ENCODE measurements around the gene SCFD2. TPM values are rescaled to one million over a fixed set of nuclear protein-coding genes. Genes with fewer than 3 reads are reported as not detected.

Gene SCFD2
- total and polyA plus RNA-seq, 9 donors = 5.1 to 42.1 (median 13.5) TPM

- Histone ChIP-seq H3K27ac (no peak overlapping the region), H3K4me3 (no peak overlapping the region), H3K36me3 (no peaks in the 10 kb centered on the region), H3K4me1 (ENCODE audit: insufficient read depth) (peaks cover 1% of the 10 kb centered on the region), H3K27me3 (no peaks in the 10 kb centered on the region), H3K9me3 (no peaks in the 10 kb centered on the region)
- 42 to 69% (median 52%) methylated on average over 2 of the region's 2 CpGs for WGBS, 3 donors
- TF ChIP-seq CTCF (IDR thresholded peaks at IDR 0.05) (no peak), POLR2A (IDR thresholded peaks at IDR 0.05) (no peak), EP300 (IDR thresholded peaks at IDR 0.05) (no peak)
- intact Hi-C loops (cut with DNase I) = loop anchor here in 1 of 4 donors (10.0 kb wide), 1 partner anchor 877 kb away; no protein-coding TSS in a partner anchor
- DNase-seq = no peak
These were observed 1.9 kb upstream of the SCFD2 start for GRCh38 chr4:53367721-53368120.

GRCh38 chr4:53366301-53366716, 448 bp upstream of the SCFD2 start:
- intact Hi-C loops (cut with DNase I) = loop anchor here in 1 of 4 donors (10.0 kb wide), 1 partner anchor 878 kb away; no protein-coding TSS in a partner anchor
- TF ChIP-seq EP300 (IDR thresholded peaks at IDR 0.05) = no peak
- no peak for TF ChIP-seq CTCF (IDR thresholded peaks at IDR 0.05)
- TF ChIP-seq POLR2A (IDR thresholded peaks at IDR 0.05) = no peak
- H3K4me1 ChIP-seq (ENCODE audit: insufficient read depth) = peaks cover 1% of the 10 kb centered on the region
- peak overlapping the region in 1 of 2 donors; percentile 34 for H3K27ac ChIP-seq
- H3K4me3 ChIP-seq = peak overlapping the region; percentile 64
- DNase-seq = no peak
- H3K36me3 ChIP-seq = no peaks in the 10 kb centered on the region
- no peaks in the 10 kb centered on the region for H3K9me3 ChIP-seq
- H3K27me3 ChIP-seq = no peaks in the 10 kb centered on the region
- 9 to 14% (median 14%) methylated on average over 8 of the region's 8 CpGs for WGBS, 3 donors

- TF ChIP-seq POLR2A (IDR thresholded peaks at IDR 0.05) (no peak), CTCF (IDR thresholded peaks at IDR 0.05) (no peak), EP300 (IDR thresholded peaks at IDR 0.05) (no peak)
- intact Hi-C loops (cut with DNase I) = loop anchor here in 1 of 4 donors (10.0 kb wide), 1 partner anchor 880 kb away; no protein-coding TSS in a partner anchor
- Histone ChIP-seq H3K27me3 (no peaks in the 10 kb centered on the region), H3K36me3 (no peaks in the 10 kb centered on the region), H3K4me1 (ENCODE audit: insufficient read depth) (peaks cover 3% of the 10 kb centered on the region), H3K27ac (no peak overlapping the region), H3K9me3 (no peaks in the 10 kb centered on the region), H3K4me3 (peak overlapping the region; percentile 64)
- WGBS, 3 donors = 0 to 1% (median 0%) methylated on average over 8 of the region's 8 CpGs
- DNase-seq = no peak
These were observed 758 bp downstream of the SCFD2 start for GRCh38 chr4:53365121-53365485.

- H3K4me1 ChIP-seq (ENCODE audit: insufficient read depth) = peaks cover 3% of the 10 kb centered on the region
- H3K4me3 ChIP-seq = peak overlapping the region; percentile 64
- H3K27me3 ChIP-seq = no peaks in the 10 kb centered on the region
- H3K27ac ChIP-seq = no peak overlapping the region
- H3K36me3 ChIP-seq = no peaks in the 10 kb centered on the region
- intact Hi-C loops (cut with DNase I) = loop anchor here in 1 of 4 donors (10.0 kb wide), 1 partner anchor 880 kb away; no protein-coding TSS in a partner anchor
- no peak for DNase-seq
- no peaks in the 10 kb centered on the region for H3K9me3 ChIP-seq
- WGBS, 3 donors = 23 to 43% (median 32%) methylated on average over 3 of the region's 3 CpGs
- TF ChIP-seq EP300 (IDR thresholded peaks at IDR 0.05) (no peak), POLR2A (IDR thresholded peaks at IDR 0.05) (no peak), CTCF (IDR thresholded peaks at IDR 0.05) (no peak)
These were observed 1.2 kb downstream of the SCFD2 start for GRCh38 chr4:53364624-53365023.

All from ovary (tissue), 9 donors.